K562 (cell line): Measurements from ENCODE around the gene GAA. TPM values are rescaled to one million over a fixed set of nuclear protein-coding genes. Genes with fewer than 3 reads are reported as not detected.

Experiments
- ATAC-seq: fragments of 200-7000 bp; cut with Tn5 transposase; 3 replicates; pipeline ENCODE4 v1.9.1; 2020; ENCODE audit warnings: moderate library complexity
- BruUV-seq: library from RNA; stranded (reverse); fragments of 400-500 nt; replicated peaks from 2 replicates; lab custom pipeline; 2021; lab: Mats Ljungman, UMichigan
- CTCF ChIA-PET: fragments of 300-600 bp; formaldehyde crosslinking; extraction: SDS; loops from one replicate; lab custom pipeline; 2021; ENCODE audit warnings: low intra/inter-chr PET ratio; lab: Yijun Ruan, JAX
- POLR2A ChIA-PET: fragments of 300-600, 350-650 bp; sonication (Branson Sonifier 250); formaldehyde crosslinking; extraction: SDS; loops from one replicate; lab custom pipeline; 2021; ENCODE audit warnings: antibody characterized with exemption, inconsistent platforms; lab: Yijun Ruan, JAX
- DNase-seq, 4 experiments: peaks; one replicate each; pipeline versions ENCODE4 v3.0.0 to v3.0.0-alpha.2; 2011 to 2018; ENCODE audit warnings: low spot score in 3 of 4, mixed read lengths in 3 of 4; ENCODE audit errors: extremely low read depth in 1 of 4
- FAIRE-seq: peaks from 2 replicates; lab custom pipeline; 2011; peaks lifted over from hg19 to GRCh38; lab: Jason Lieb, UNC
- H2AFZ ChIP-seq: 2 replicates; pipeline ENCODE4 v1.6.0; 2011; ENCODE audit warnings: low read depth, low read length, control low read depth, inconsistent platforms
- H3K27ac ChIP-seq: fragments of 200-600 bp; 3 replicates; pipeline ENCODE4 v1.8.0; 2011; ENCODE audit warnings: low read depth, mild to moderate bottlenecking, control low read depth, inconsistent platforms, low read length, moderate library complexity, mixed read lengths; ENCODE audit errors: extremely low read depth
- H3K27me3 ChIP-seq, 2 experiments: fragments of 300-600 bp in 1 of 2; 2 replicates in 1 of 2; 3 replicates in 1 of 2; pipeline versions ENCODE4 v1.6.0 to v1.8.0; 2011; ENCODE audit warnings: inconsistent platforms in 2 of 2, low read length in 2 of 2, mild to moderate bottlenecking in 1 of 2, mixed read lengths in 1 of 2, moderate library complexity in 1 of 2; ENCODE audit not compliant: control insufficient read depth in 2 of 2, insufficient read depth in 2 of 2
- H3K36me3 ChIP-seq: fragments of 300-600 bp; 3 replicates; pipeline ENCODE4 v1.8.0; 2011; ENCODE audit warnings: mild to moderate bottlenecking, low read length, inconsistent platforms; ENCODE audit not compliant: control insufficient read depth, insufficient read depth
- H3K4me1 ChIP-seq, 2 experiments: fragments of 200-600 bp in 1 of 2; replicated peaks in 1 of 2; 2 replicates in 1 of 2; 3 replicates in 1 of 2; pipeline versions ENCODE4 v1.5.1 to v1.8.0; 2011; ENCODE audit warnings: inconsistent platforms in 2 of 2, low read length in 2 of 2, mild to moderate bottlenecking in 1 of 2, mixed read lengths in 1 of 2, moderate library complexity in 1 of 2; ENCODE audit not compliant: control insufficient read depth in 2 of 2, insufficient read depth in 2 of 2
- H3K4me2 ChIP-seq: 2 replicates; pipeline ENCODE4 v1.6.1; 2011; ENCODE audit warnings: low read length, control low read depth, inconsistent platforms, mixed read lengths; ENCODE audit not compliant: insufficient read depth
- H3K4me3 ChIP-seq: fragments of 200-600 bp; sonication (generic), shearing (Covaris generic); 2 replicates; pipeline ENCODE4 v1.5.1; 2016; ENCODE audit warnings: control low read depth, inconsistent platforms
- H3K79me2 ChIP-seq: fragments of 200-600 bp; 3 replicates; pipeline ENCODE4 v1.8.0; 2011; ENCODE audit warnings: low read length, inconsistent platforms; ENCODE audit not compliant: control insufficient read depth, insufficient read depth
- H3K9ac ChIP-seq, 2 experiments: 2 replicates each; pipeline versions ENCODE4 v1.6.0 to v1.6.1; 2011; ENCODE audit warnings: low read depth in 2 of 2, low read length in 2 of 2, control low read depth in 1 of 2, inconsistent platforms in 1 of 2, mild to moderate bottlenecking in 1 of 2, mixed read lengths in 1 of 2; ENCODE audit not compliant: insufficient read depth in 1 of 2
- H3K9me1 ChIP-seq: one replicate; pipeline ENCODE4 v1.6.0; 2011; ENCODE audit warnings: inconsistent platforms, mild to moderate bottlenecking, low read length, moderate library complexity; ENCODE audit not compliant: control insufficient read depth, insufficient read depth
- H3K9me3 ChIP-seq: replicated peaks from 2 replicates; pipeline ENCODE4 v1.5.1; 2011; ENCODE audit warnings: low read depth, low read length, inconsistent platforms; ENCODE audit not compliant: control insufficient read depth, insufficient read depth
- H4K20me1 ChIP-seq: replicated peaks from 2 replicates; pipeline ENCODE4 v1.6.1; 2011; ENCODE audit warnings: low read length, inconsistent platforms, mixed read lengths; ENCODE audit not compliant: control insufficient read depth, insufficient read depth
- ARID1B ChIP-seq: fragments of 450-650 bp; IDR thresholded peaks from 2 replicates; pipeline ENCODE4 v1.6.1; 2016; ENCODE audit warnings: antibody characterized with exemption, mild to moderate bottlenecking, inconsistent platforms
- CBFA2T2 ChIP-seq: fragments of 450-650 bp; conservative IDR thresholded peaks from 2 replicates; pipeline ENCODE4 v1.6.1; 2017; ENCODE audit warnings: mild to moderate bottlenecking
- CHCHD3 ChIP-seq: fragments of 250-450 bp; sonication (Bioruptor Pico); IDR thresholded peaks from 2 replicates; pipeline ENCODE4 v2.1.2; 2022; ENCODE audit warnings: mild to moderate bottlenecking
- CREM ChIP-seq: IDR thresholded peaks from 2 replicates; pipeline ENCODE4 v1.6.1; 2014; ENCODE audit warnings: antibody characterized with exemption, low read depth
- ELF1 ChIP-seq: fragments of 200-800 bp; sonication (Bioruptor generic); IDR thresholded peaks from 2 replicates; pipeline ENCODE4 v1.6.1; 2016; ENCODE audit warnings: missing genetic modification characterization, missing compliant biosample characterization
- ELK1 ChIP-seq: sonication (generic); formaldehyde crosslinking; IDR thresholded peaks from 2 replicates; pipeline ENCODE4 v1.8.1; 2022; ENCODE audit warnings: missing genetic modification reagents
- FOXA1 ChIP-seq: fragments of 450-650 bp; IDR thresholded peaks from 2 replicates; pipeline ENCODE4 v1.6.1; 2016; ENCODE audit warnings: mild to moderate bottlenecking, borderline replicate concordance
- HDAC8 ChIP-seq: fragments of 450-650 bp; IDR thresholded peaks from 2 replicates; pipeline ENCODE4 v1.6.1; 2016; ENCODE audit warnings: mild to moderate bottlenecking, missing genetic modification characterization, moderate library complexity, missing compliant biosample characterization
- HLTF ChIP-seq: fragments of 450-650 bp; IDR thresholded peaks from 2 replicates; pipeline ENCODE4 v1.6.1; 2016
- KDM1A ChIP-seq, 2 experiments: fragments of 450-650 bp; IDR thresholded peaks; 2 replicates each; pipeline ENCODE4 v1.6.1; 2016; ENCODE audit warnings: mild to moderate bottlenecking in 2 of 2
- NFE2 ChIP-seq: IDR thresholded peaks from 2 replicates; pipeline ENCODE4 v1.6.1; 2014; ENCODE audit warnings: antibody characterized with exemption, low read depth
- NRF1 ChIP-seq, 2 experiments: fragments of 450-650 bp; IDR thresholded peaks in 1 of 2; conservative IDR thresholded peaks in 1 of 2; 2 replicates each; pipeline ENCODE4 v1.6.1; 2014; ENCODE audit warnings: mild to moderate bottlenecking in 2 of 2
- PHB ChIP-seq: fragments of 250-450 bp; sonication (Bioruptor Pico); IDR thresholded peaks from 2 replicates; pipeline ENCODE4 v1.5.0; 2021
- PREB ChIP-seq: sonication (generic); formaldehyde crosslinking; IDR thresholded peaks from 2 replicates; pipeline ENCODE4 v1.8.1; 2023; ENCODE audit warnings: mild to moderate bottlenecking, missing genetic modification reagents
- RBM25 ChIP-seq: fragments of 200-400 bp; formaldehyde crosslinking; IDR thresholded peaks from 2 replicates; pipeline ENCODE4 v1.6.1; 2018; ENCODE audit warnings: low read length, low read depth, moderate library complexity; ENCODE audit not compliant: severe bottlenecking
- SMAD4 ChIP-seq: fragments of 250-450 bp; sonication (Bioruptor Pico); conservative IDR thresholded peaks from 2 replicates; pipeline ENCODE4 v1.8.0; 2021; ENCODE audit warnings: inconsistent platforms, mild to moderate bottlenecking, moderate library complexity
- SMARCA5 ChIP-seq: fragments of 450-650 bp; IDR thresholded peaks from 2 replicates; pipeline ENCODE4 v1.6.1; 2016
- TAF1 ChIP-seq: IDR thresholded peaks from 2 replicates; pipeline ENCODE4 v1.6.1; 2011; ENCODE audit warnings: mild to moderate bottlenecking, low read length, moderate library complexity; ENCODE audit not compliant: insufficient read depth, control insufficient read depth, severe bottlenecking; ENCODE audit errors: extremely low read depth
- TAF7 ChIP-seq: fragments of 450-650 bp; IDR thresholded peaks from 2 replicates; pipeline ENCODE4 v1.6.1; 2016; ENCODE audit warnings: missing genetic modification characterization, missing compliant biosample characterization
- TAL1 ChIP-seq: fragments of 450-650 bp; IDR thresholded peaks from 2 replicates; pipeline ENCODE4 v1.6.1; 2016; ENCODE audit warnings: mild to moderate bottlenecking
- TEAD4 ChIP-seq, 2 experiments: sonication (generic) in 1 of 2; formaldehyde crosslinking in 1 of 2; IDR thresholded peaks; 2 replicates each; pipeline versions ENCODE4 v1.6.1 to v1.8.0; 2012 to 2022; ENCODE audit warnings: borderline replicate concordance in 1 of 2, inconsistent platforms in 1 of 2, low read length in 1 of 2, mild to moderate bottlenecking in 1 of 2, missing genetic modification reagents in 1 of 2
- TSC22D4 ChIP-seq: fragments of 450-650 bp; IDR thresholded peaks from 2 replicates; pipeline ENCODE4 v1.6.1; 2016; ENCODE audit warnings: missing genetic modification characterization, missing biosample characterization, control low read depth
- ZBTB8A ChIP-seq: fragments of 450-650 bp; IDR thresholded peaks from 2 replicates; pipeline ENCODE4 v1.6.1; 2018; ENCODE audit warnings: mild to moderate bottlenecking, moderate library complexity; ENCODE audit not compliant: partially characterized antibody
- ZNF133 ChIP-seq: fragments of 250-450 bp; sonication (Bioruptor Pico); IDR thresholded peaks from 2 replicates; pipeline ENCODE4 v1.4.0; 2020; ENCODE audit warnings: mild to moderate bottlenecking
- ZNF224 ChIP-seq: sonication (generic); formaldehyde crosslinking; IDR thresholded peaks from 2 replicates; pipeline ENCODE4 v1.8.0; 2022; ENCODE audit warnings: mild to moderate bottlenecking, missing genetic modification reagents
- ZNF77 ChIP-seq: fragments of 250-450 bp; sonication (Bioruptor Pico); IDR thresholded peaks from 2 replicates; pipeline ENCODE4 v1.5.0; 2020
- WGBS: fragments of 100-300 bp; shearing (Covaris generic); methylation state at CpG from one replicate; pipeline ENCODE4 v1.1.6; 2016; ENCODE audit warnings: low coverage, mixed read lengths; ENCODE audit not compliant: insufficient coverage; ENCODE audit errors: missing lambda C conversion rate; 5-methylcytosine and 5-hydroxymethylcytosine counted together
- in situ Hi-C: fragments of 300-500 bp; cut with MboI; formaldehyde crosslinking; loops from 4 replicates; pipeline ENCODE4 v1.15.0; 2018; ENCODE audit warnings: inconsistent platforms, mixed read lengths
- intact Hi-C: fragments of 100-400 bp; cut with micrococcal nuclease; formaldehyde crosslinking; loops from 2 replicates; pipeline ENCODE4 v1.14.2; 2022
- polyA plus RNA-seq, 8 experiments: library from polyadenylated mRNA; depleted of rRNA in 4 of 8; stranded (reverse) in 5 of 8; unstranded in 3 of 8; fragments of >200 nt; fragmentation: Nextera tagmentation in 2 of 8; fragmentation: Illumina TruSeq in 1 of 8; extraction: Ambion mirVana in 2 of 8; extraction: Trizol in 1 of 8; gene quantifications; 2 replicates each; pipeline versions ENCODE4 v1.2.1 to v1.2.3, GENCODE V29; 2011 to 2014; ENCODE audit warnings: inconsistent platforms in 1 of 8, missing spikeins in 1 of 8
- total RNA-seq, 7 experiments: library from RNA; depleted of rRNA in 6 of 7; stranded (reverse); fragments of >200 nt in 6 of 7; fragmentation: Illumina TruSeq in 2 of 7; extraction: Trizol in 2 of 7; gene quantifications; 2 replicates each; pipeline versions ENCODE4 v1.2.1 to v1.2.3, GENCODE V29; 2011 to 2021; ENCODE audit warnings: low replicate concordance in 1 of 7

The GAA gene
- total and polyA plus RNA-seq, 9 of the 15 experiments (the other 6 are each of a cell fraction or from before 2014, with no cell fraction given): 0.15 to 6.4 (median 1.7) TPM

GRCh38 chr17:80169107-80169506, 67.7 kb downstream of the GAA start:
- no peaks in the 10 kb centered on the region for H4K20me1 ChIP-seq
- no peak overlapping the region for H3K4me3 ChIP-seq
- H3K9me3 ChIP-seq: no peaks in the 10 kb centered on the region
- intact Hi-C loops (no loop called here), in situ Hi-C loops (no loop called here)
- H3K9ac ChIP-seq: no peak overlapping the region
- FAIRE-seq (no peak), ATAC-seq (peak; percentile 49; the same call in 1 of the 3 replicates), DNase-seq (peak in 2 of 4 experiments; percentile 46 to 52)
- CTCF ChIA-PET: no interaction called here
- WGBS: 6% methylated on average over 5 of the region's 5 CpGs
- H3K79me2 ChIP-seq: no peaks in the 10 kb centered on the region
- H3K9me1 ChIP-seq: no peaks in the 10 kb centered on the region
- POLR2A ChIA-PET: interaction anchor here (1.1 kb wide), 1 partner anchor 14 kb away, joined by 4 read pairs; no protein-coding TSS in a partner anchor
- BruUV-seq: no TSS peak
- peaks cover 0 to 3% of the 10 kb centered on the region in 2 experiments; a peak in 2 of 5 replicates for H3K4me1 ChIP-seq
- no peaks in the 10 kb centered on the region for H3K36me3 ChIP-seq
- H3K4me2 ChIP-seq: no peak overlapping the region
- H3K27ac ChIP-seq: no peak overlapping the region
- H3K27me3 ChIP-seq: peaks cover 21 to 56% of the 10 kb centered on the region in 2 experiments
- H2AFZ ChIP-seq: no peak overlapping the region
- TF ChIP-seq NRF1 (conservative IDR thresholded peaks at IDR 0.05 in 1 of 2, IDR thresholded peaks at IDR 0.05 in 1 of 2): no peak
- TF ChIP-seq TSC22D4 (tag): no peak
- no peak for TF ChIP-seq TEAD4 (IDR thresholded peaks at IDR 0.05; ENCODE audit: low read length)
- TF ChIP-seq TEAD4 (CRISPR knock-in tag; IDR thresholded peaks at IDR 0.05; ENCODE audit: borderline replicate concordance): no peak
- TF ChIP-seq ZNF224 (CRISPR knock-in tag): no peak
- TF ChIP-seq ZNF133: no peak
- no peak for TF ChIP-seq HLTF
- TF ChIP-seq SMARCA5: peak; percentile 71; the same call in 1 of the 2 replicates
- peak; percentile 31; the same call in 1 of the 2 replicates for TF ChIP-seq TAL1
- TF ChIP-seq ZBTB8A: no peak
- TF ChIP-seq CBFA2T2: peak; percentile 57
- TF ChIP-seq CREM: no peak
- TF ChIP-seq CHCHD3 (CRISPR knock-in tag): no peak
- TF ChIP-seq RBM25: peak; percentile 58
- peak; percentile 18; the same call in 1 of the 2 replicates for TF ChIP-seq ARID1B
- 0 out of 2 replicates have a peak, but pooled peaks have one; percentile 23 for TF ChIP-seq NFE2
- TF ChIP-seq HDAC8 (tag): no peak
- TF ChIP-seq TAF7: no peak
- no peak for TF ChIP-seq ZNF77
- peak in 1 of 2 experiments; percentile 41; a peak in 1 of 4 replicates for TF ChIP-seq KDM1A (IDR thresholded peaks at IDR 0.05)
- TF ChIP-seq SMAD4: no peak
- no peak for TF ChIP-seq FOXA1
- no peak for TF ChIP-seq ELK1
- no peak for TF ChIP-seq TAF1
- no peak for TF ChIP-seq ELF1
- TF ChIP-seq PHB (CRISPR knock-in tag): no peak
- no peak for TF ChIP-seq PREB (CRISPR knock-in tag)
